Measurements from ENCODE around the gene CLCN1. TPM values are rescaled to one million over a fixed set of nuclear protein-coding genes. Genes with fewer than 3 reads are reported as not detected.

The CLCN1 gene
- total RNA-seq, 1 experiment from 2014 or later = 0.13 TPM

- H3K79me2 ChIP-seq (ENCODE audit: insufficient read depth, low read length) = no peaks in the 10 kb centered on the region
- Mint-ChIP-seq H3K27ac (no peak overlapping the region), H3K4me3 (no peak overlapping the region), H3K36me3 (ENCODE audit: insufficient read depth in 1 of 3, low read depth in 3 of 3) (no peaks in the 10 kb centered on the region), H3K27me3 (ENCODE audit: low read depth) (peaks cover 4% of the 10 kb centered on the region), H3K9me3 (no peaks in the 10 kb centered on the region), H3K4me1 (peaks cover 0 to 11% of the 10 kb centered on the region in 2 experiments; a peak in 2 of 4 replicates)
- no peaks in the 10 kb centered on the region for H3K27me3 ChIP-seq (ENCODE audit: insufficient read depth, low read length)
- H4K20me1 ChIP-seq (ENCODE audit: control insufficient read depth, insufficient read depth, insufficient read length) = no peaks in the 10 kb centered on the region
- no peak overlapping the region for H2BK5ac ChIP-seq (ENCODE audit: insufficient read length, low read length)
- H4K8ac ChIP-seq (replicated peaks; ENCODE audit: insufficient read length, low read depth, low read length) = no peak overlapping the region
- H3K4ac ChIP-seq (ENCODE audit: low read depth, low read length) = no peak overlapping the region
- H3K9ac ChIP-seq (ENCODE audit: extremely low read depth, insufficient read length, low read length) = no peak overlapping the region
- H2BK20ac ChIP-seq (ENCODE audit: low read depth, low read length, poor library complexity, severe bottlenecking) = no peak overlapping the region
- no peak overlapping the region for H3K4me2 ChIP-seq (ENCODE audit: insufficient read depth, insufficient read length, low read length)
- no peak overlapping the region for H4K91ac ChIP-seq (ENCODE audit: insufficient read length, low read depth, low read length)
- no peak overlapping the region for H4K5ac ChIP-seq (ENCODE audit: insufficient read length, low read depth, low read length)
- no peaks in the 10 kb centered on the region for H3K4me1 ChIP-seq (ENCODE audit: insufficient read depth, low read length)
- no peaks in the 10 kb centered on the region for H3K79me1 ChIP-seq (ENCODE audit: insufficient read depth, low read depth, low read length, poor library complexity, severe bottlenecking)
- no peak for TF ChIP-seq CTCF (conservative IDR thresholded peaks at IDR 0.05)
- no peaks in the 10 kb centered on the region for H3K23me2 ChIP-seq (ENCODE audit: insufficient read length, low read depth, low read length, poor library complexity, severe bottlenecking)
- no peak overlapping the region for H3T11ph ChIP-seq (ENCODE audit: low read length)
- no peak overlapping the region for H2BK12ac ChIP-seq (ENCODE audit: insufficient read length, low read depth, low read length)
- H2BK15ac ChIP-seq (ENCODE audit: low read depth, low read length) = no peak overlapping the region
- WGBS (ENCODE audit: extremely low coverage, insufficient read length, low lambda C conversion rate) = no CpG with 5 or more reads among the region's 4 CpGs
- H2BK120ac ChIP-seq (ENCODE audit: low read depth, low read length, poor library complexity, severe bottlenecking) = no peak overlapping the region
- DNase-seq = no peak
- H3K56ac ChIP-seq (ENCODE audit: insufficient read length, low read depth, low read length) = no peak overlapping the region
- H3K27ac ChIP-seq (ENCODE audit: insufficient read length, low read depth, low read length) = no peak overlapping the region
- no peak overlapping the region for H3K14ac ChIP-seq (ENCODE audit: insufficient read depth, low read length)
- no peak overlapping the region for H2AK5ac ChIP-seq (ENCODE audit: insufficient read length, low read length)
- no peak overlapping the region for H2AFZ ChIP-seq (ENCODE audit: low read length)
- H3K9me3 ChIP-seq (ENCODE audit: control insufficient read depth, low read depth, low read length) = no peaks in the 10 kb centered on the region
- H3K18ac ChIP-seq (ENCODE audit: insufficient read length, low read depth, low read length) = no peak overlapping the region
- H3K23ac ChIP-seq (ENCODE audit: insufficient read length, low read depth, low read length) = no peak overlapping the region
Measured at GRCh38 chr7:143316492-143316891, 581 bp downstream of the CLCN1 start.
